G401.6 (cell line): ENCODE data around the gene NFIA.

Experiments used
- FAIRE-seq: peaks from 2 replicates; lab custom pipeline; 2012; peaks lifted over from hg19 to GRCh38; lab: Jason Lieb, UNC

NFIA gene

GRCh38 chr1:61374156-61374555, 291.8 kb downstream of the NFIA start:
- no peak for FAIRE-seq

DNA sequence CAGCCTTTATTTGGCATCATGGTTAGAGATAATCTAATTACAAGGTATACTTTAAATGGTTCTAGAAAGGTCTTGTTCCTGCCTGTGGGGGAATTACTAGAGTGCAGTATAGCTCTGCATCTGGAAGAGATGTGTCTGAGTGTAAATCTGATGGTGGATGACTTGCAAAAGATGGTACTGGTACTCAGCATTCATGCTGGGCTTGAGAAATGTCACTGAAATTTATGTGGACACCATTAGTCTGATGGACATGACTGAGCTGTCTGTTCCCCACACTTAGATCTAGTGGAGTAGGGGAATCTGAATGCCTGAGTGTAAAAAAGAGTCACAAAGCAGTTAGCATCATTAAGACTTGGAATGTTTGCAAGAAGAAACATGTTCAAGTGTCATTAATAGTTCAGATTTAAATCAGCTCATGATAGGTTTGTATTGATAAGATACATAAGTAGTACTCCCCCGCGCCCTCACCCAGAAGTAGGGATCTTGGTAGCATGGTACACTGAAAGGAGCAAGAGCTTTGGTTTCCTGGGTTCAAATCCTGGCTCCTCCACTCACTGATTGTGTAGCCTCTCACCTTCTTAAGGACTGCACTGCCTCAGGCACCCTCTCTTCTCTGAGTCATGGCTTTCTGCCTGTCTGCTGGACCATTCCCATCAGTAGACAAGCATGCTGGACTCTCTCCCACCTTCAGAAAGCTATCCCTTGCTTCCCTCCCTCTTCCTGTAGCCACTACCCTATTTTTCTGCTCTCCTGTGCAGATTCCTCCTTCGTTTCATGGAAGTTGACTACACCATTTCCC, 292.9 kb downstream of the NFIA start:
- no peak for FAIRE-seq

- FAIRE-seq = no peak
These were observed 293.8 kb downstream of the NFIA start for GRCh38 chr1:61376151-61376550.

DNA sequence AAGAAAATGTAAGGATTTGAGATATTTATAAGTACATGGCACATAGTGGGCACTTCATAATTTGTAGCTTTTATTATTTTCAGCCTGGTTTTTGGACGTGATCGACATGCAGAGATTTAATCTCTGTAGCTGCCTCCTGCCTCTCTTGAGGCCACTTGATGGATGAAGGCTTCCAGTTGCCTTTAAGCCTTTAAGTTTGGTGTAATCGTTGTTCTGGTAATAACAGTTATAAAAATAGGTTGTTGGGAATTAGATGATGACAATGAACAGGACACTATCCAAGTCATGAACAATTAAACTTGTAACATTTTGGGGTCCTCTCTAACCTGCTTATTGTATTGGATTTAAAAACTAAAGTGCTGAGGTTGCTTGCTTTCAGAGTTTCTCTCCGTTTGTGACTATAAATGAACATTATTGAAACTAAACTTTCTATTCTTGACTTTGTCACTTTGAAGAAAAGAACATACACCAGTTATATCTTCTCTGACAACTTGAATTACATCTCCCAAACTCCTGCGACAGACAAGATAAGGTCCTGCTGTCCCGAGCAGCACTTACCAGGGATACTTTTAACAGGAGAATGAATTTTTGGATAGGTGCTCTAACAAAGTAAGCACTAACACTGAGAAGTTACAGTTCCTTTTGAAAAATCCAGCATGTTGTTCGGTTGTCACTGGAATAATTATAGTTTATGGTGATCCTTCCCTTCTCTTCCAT, 295.0 kb downstream of the NFIA start:
- no peak for FAIRE-seq

DNA sequence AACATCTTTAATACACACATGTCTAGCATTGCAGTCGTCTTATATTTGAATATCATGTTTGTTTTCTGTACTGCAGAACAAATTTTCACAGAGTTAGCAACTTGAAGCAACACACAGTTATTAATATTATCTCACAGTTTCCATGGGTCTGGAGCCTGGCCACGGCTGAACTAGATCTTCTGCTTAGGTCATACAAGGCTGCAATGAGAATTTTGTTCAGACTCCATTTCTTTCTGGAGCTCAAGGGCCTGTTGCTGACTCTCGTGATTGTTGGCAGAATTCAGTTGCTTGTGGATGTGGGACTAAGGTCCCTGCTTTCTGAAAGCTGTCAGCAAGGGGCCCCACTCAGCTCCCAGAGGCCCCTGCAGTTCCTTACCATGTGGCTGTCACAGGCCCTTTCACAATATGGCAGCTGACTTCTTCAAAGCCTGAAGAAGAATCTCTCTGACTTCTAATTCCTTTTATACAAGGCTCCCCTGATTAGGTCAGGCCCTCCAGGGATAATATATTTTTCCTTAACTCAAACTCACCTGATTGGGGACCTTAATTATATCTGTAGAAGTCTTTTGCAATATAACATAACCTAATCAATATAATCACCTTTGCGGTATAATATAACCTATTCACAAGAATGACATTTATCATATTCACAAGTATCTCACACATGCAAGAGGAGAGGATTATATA, 296.3 kb downstream of the NFIA start:
- FAIRE-seq = no peak

GRCh38 chr1:61379693-61380092, 297.3 kb downstream of the NFIA start:
- no peak for FAIRE-seq

GRCh38 chr1:61380561-61380960, 298.2 kb downstream of the NFIA start:
- FAIRE-seq = peak; percentile 51

GRCh38 chr1:61386323-61386722, 304.0 kb downstream of the NFIA start:
- FAIRE-seq = no peak

DNA sequence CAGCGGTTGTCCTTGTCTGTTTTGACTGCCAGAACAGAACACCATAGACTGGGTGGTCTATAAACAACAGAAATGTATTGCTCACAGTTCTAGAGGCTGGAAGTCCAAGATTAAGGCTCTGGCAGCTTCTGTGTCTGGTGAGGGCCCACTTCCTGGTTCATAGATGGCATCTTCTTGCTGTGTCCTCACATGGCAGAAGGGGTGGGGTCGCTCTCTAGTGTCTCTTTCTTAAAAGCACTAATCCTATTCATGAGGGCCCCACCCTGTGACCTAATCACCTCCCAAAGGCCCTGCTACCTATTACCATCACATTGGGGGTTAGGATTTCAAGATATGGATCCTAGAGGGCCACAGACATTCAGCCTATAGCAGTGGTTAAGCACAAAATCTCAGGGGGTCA, 304.4 kb downstream of the NFIA start:
- no peak for FAIRE-seq

- FAIRE-seq = no peak
These were observed 305.5 kb downstream of the NFIA start for GRCh38 chr1:61387829-61388228.

DNA sequence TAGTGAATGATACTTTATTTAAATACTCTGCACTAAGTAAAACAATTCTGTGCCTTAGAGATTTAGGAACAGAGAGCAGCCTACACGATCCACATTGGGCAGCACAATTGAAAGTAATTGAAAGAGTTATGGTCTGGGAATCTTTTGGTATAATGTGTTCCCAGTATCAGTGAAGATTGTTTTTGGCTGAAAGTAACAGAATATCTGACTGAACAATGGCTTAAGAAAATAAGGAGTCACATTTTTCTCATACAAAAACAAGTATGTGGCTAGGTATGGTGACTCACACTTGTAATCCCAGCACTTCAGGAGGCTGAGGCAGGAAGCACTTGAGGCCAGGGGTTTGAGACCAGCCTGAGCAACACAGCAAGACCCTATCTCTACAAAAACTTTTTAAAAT, 306.2 kb downstream of the NFIA start:
- no peak for FAIRE-seq

GRCh38 chr1:61389194-61389925, 307.0 kb downstream of the NFIA start:
- FAIRE-seq = no peak

GRCh38 chr1:61389926-61390845, 307.8 kb downstream of the NFIA start:
- FAIRE-seq = no peak

- FAIRE-seq = no peak
These were observed 309.4 kb downstream of the NFIA start for GRCh38 chr1:61391730-61392129.

DNA sequence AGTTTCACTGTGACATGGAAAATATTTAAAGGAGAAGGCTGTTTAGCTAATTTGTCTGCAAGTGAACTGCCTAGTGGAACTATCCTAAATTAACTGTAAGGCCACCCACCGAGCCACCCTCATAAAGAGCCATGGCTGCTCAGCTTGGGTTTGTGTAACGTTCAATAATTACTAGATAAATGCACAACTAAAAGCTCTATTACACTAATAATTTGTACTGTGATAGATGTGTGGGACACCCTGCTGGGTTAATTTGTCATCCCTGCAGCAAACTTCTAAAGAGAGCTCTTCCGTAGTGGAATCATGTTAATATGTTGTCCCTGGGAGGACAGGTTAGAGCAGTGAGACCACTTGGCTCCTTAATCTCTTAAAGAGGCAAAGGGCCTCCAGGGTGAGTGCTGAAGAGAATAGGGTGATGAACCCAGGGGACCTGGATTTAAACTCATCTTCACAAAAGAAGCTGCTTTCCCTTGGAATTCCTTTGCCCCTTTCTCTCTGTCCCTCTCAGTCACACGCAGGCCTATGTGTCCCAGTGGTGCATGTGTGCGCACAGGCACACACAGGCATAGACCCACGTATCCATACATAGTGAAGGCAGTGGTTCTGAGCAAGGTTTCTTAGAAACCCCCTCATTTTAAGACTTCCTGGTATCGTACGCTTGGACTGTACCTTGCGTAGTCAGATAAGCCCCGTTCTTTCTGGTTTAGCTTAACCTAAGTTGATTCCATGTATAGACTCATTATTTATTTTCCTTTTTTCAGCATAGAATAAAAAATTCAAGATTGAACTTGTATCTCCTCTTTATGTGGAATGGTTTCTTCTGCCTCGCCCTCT, 310.3 kb downstream of the NFIA start:
- FAIRE-seq = no peak

DNA sequence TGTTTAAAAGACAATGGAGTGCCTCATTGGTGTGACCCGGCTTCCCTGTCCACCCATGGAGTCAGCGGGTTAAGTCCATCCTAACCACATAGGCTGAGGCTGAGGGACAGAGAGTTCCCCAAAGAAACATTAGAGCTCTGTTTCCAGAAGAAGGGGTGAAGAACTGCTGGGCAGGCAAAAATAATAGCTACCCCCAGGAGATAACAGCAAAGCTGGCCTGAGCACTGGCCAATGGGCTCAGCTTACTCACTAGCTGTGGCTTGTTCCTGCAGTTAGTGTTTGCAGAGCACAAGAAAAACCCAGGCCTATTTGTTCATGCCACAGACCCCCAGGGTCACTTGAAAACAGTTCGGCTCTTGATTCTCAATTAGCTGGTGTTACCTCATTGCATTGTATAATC, 311.2 kb downstream of the NFIA start:
- FAIRE-seq = no peak

GRCh38 chr1:61395146-61395800, 312.9 kb downstream of the NFIA start:
- no peak for FAIRE-seq

DNA sequence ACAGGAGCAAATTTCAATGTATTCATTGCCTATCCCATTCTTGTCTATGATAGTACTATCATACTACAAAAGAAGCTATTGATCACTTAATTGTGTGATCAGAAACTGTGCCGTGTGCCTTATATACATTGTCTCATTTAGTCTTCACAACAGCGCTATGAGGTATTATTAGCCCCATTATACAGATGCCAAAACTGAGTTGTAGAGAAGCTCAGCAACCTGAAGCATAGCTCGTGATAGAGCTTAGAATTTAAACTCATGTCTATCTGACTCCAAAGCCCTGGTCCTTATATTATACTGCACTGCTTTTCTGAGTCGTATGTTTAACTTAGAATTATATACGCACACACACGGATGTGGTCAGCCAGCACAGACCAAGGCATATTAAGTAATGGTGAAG, 315.1 kb downstream of the NFIA start:
- FAIRE-seq = no peak

- no peak for FAIRE-seq
These were observed 315.6 kb downstream of the NFIA start for GRCh38 chr1:61397935-61398334.

- no peak for FAIRE-seq
These were observed 316.8 kb downstream of the NFIA start for GRCh38 chr1:61399199-61399598.
